Left lung (tissue), 10 donors: ENCODE measurements around the gene TSPO2. TPM values are rescaled to one million over a fixed set of nuclear protein-coding genes. Genes with fewer than 3 reads are reported as not detected.

Source experiments
- ATAC-seq: fragments of 200-7000 bp; cut with Tn5 transposase; one replicate; pipeline ENCODE4 v1.9.1; 2020; ENCODE audit warnings: moderate library complexity
- DNase-seq, 4 donors: peaks; one replicate each; pipeline ENCODE4 v3.0.0-alpha.2; 2013 to 2020
- H3K27ac ChIP-seq, 2 donors: fragments of 200-600 bp; sonication (generic) in 1 of 2; one replicate each; pipeline versions ENCODE4 v1.5.0 to v1.8.0; 2020 to 2021
- H3K27me3 ChIP-seq, 2 donors: fragments of 200-600 bp; sonication (generic) in 1 of 2; one replicate each; pipeline versions ENCODE4 v1.5.0 to v1.8.0; 2020 to 2021
- H3K36me3 ChIP-seq, 2 donors: fragments of 200-600 bp; sonication (generic) in 1 of 2; one replicate each; pipeline versions ENCODE4 v1.5.0 to v1.8.0; 2020 to 2021
- H3K4me1 ChIP-seq, 2 donors: fragments of 200-600 bp; one replicate each; pipeline ENCODE4 v1.8.0; 2021
- H3K4me3 ChIP-seq, 2 donors: fragments of 200-600 bp; sonication (generic) in 1 of 2; one replicate each; pipeline versions ENCODE4 v1.5.0 to v1.8.0; 2020 to 2021; ENCODE audit warnings: mild to moderate bottlenecking in 1 of 2
- H3K9me3 ChIP-seq, 2 donors: fragments of 200-600 bp; sonication (generic) in 1 of 2; one replicate each; pipeline versions ENCODE4 v1.5.0 to v1.8.0; 2020 to 2021
- intact Hi-C, 2 donors: fragments of 100-400 bp; cut with DNase I; formaldehyde crosslinking; loops; one replicate each; pipeline versions ENCODE4 v1.11.2 to v1.14.2; 2022
- polyA plus RNA-seq, 6 donors: library from polyadenylated mRNA; unstranded; fragments of 120-200 nt; gene quantifications; one replicate each; pipeline ENCODE4 v1.2.1, GENCODE V29; 2013; ENCODE audit not compliant: insufficient read length in 6 of 6
- total RNA-seq, 2 donors: library from RNA; stranded (reverse); fragmentation: NEBNext Ultra II Directional; extraction: Animal tissue kit (Norgen Biotek cat#: 25700); gene quantifications; one replicate each; pipeline ENCODE4 v1.2.1, GENCODE V29; 2021
- TF ChIP-seq, protein P1 (sequence below), 2 donors: fragments of 200-600 bp; sonication (generic) in 1 of 2; IDR thresholded peaks; one replicate each; pipeline versions ENCODE4 v1.5.0 to v1.8.0; 2021; ENCODE audit warnings: antibody characterized with exemption in 2 of 2
- donor health status: DM: no; HTN: yes; CAD: no.
- donor health status: DM: no; HTN: no; CAD: no.

Gene TSPO2
- total and polyA plus RNA-seq, 8 donors: 0.52 to 1.5 (median 1.1) TPM; not detected in 2

DNA sequence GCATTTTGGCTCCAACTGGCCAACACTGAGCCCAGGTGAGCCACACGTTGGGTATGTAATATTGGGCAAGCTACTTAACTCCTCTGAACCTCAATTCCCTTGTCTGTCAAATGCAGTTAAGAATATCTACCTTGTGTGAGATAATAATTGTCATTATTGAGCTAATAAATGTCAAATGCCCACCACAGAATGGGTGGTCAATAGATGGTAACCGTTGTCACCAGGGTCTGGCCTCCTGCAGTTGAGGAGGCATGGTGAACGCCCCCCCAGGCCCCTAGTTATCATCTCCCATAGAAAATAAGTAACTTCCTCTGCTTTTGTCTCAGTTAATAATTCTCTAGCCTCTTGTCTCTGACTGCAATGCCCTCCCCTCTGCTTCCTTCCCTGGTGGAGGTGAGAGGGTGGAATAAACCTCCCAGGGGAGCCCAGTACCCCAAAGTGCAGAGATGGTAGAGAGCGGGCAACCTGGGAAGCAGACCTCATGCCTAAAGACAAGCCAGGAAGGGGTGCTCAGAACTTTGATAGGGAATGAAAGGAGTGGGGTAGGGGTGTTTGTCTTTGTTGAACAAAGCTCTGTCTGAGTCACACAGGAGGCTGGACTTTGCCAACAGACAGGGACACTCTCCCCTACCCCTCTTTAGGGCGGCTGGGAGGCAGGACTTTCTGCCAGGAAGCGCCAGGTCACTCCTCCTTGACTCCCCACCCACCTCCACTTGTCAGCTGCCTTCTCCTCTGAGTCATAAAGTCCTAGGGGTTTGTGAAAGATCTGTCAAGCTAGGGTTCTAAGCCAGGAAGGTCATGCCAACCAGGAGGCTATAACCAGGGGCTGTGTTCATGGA is 1.9 kb upstream of the TSPO2 start:
- ATAC-seq (peak; percentile 68), DNase-seq (peak in 1 of 4 donors; percentile 75)
- H3K27ac ChIP-seq: peak overlapping the region; percentile 41 to 56
- no peaks in the 10 kb centered on the region for H3K36me3 ChIP-seq
- intact Hi-C loops: no loop called here
- H3K4me1 ChIP-seq: no peaks in the 10 kb centered on the region
- TF ChIP-seq, protein P1, sequence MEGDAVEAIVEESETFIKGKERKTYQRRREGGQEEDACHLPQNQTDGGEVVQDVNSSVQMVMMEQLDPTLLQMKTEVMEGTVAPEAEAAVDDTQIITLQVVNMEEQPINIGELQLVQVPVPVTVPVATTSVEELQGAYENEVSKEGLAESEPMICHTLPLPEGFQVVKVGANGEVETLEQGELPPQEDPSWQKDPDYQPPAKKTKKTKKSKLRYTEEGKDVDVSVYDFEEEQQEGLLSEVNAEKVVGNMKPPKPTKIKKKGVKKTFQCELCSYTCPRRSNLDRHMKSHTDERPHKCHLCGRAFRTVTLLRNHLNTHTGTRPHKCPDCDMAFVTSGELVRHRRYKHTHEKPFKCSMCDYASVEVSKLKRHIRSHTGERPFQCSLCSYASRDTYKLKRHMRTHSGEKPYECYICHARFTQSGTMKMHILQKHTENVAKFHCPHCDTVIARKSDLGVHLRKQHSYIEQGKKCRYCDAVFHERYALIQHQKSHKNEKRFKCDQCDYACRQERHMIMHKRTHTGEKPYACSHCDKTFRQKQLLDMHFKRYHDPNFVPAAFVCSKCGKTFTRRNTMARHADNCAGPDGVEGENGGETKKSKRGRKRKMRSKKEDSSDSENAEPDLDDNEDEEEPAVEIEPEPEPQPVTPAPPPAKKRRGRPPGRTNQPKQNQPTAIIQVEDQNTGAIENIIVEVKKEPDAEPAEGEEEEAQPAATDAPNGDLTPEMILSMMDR (IDR thresholded peaks at IDR 0.05): no peak
- no peaks in the 10 kb centered on the region for H3K27me3 ChIP-seq
- H3K9me3 ChIP-seq: no peaks in the 10 kb centered on the region
- no peak overlapping the region for H3K4me3 ChIP-seq

DNA sequence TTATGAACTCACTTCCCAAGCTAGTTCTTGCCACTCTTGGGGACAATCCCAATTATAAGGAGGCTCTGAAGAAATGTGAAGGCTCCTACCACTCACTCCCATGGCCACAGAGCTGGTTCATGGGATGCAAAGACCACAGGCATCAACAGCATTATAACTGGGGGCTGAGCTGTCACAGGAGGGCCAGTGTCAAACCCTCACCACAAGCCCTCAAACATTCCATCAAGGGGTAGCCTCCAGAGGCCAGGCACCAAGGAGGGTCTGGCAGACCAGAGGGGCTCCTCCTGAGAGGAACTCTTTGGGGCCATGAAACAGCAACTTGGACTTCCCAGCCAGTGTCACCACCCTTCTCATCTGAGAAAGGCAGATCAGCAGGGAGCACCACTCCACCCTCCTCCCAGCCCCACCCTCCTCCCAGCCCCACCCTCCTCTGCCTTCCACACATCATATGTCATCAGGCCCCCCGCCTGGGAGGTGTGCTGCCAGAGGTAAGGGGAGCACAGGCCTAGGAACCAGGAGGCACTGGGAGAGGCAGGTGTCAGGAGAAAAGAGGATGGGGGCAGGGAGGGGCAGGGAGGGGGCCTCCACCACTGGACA is 1.2 kb upstream of the TSPO2 start:
- intact Hi-C loops: no loop called here
- H3K27ac ChIP-seq: peak overlapping the region in 1 of 2 donors; percentile 56

DNA sequence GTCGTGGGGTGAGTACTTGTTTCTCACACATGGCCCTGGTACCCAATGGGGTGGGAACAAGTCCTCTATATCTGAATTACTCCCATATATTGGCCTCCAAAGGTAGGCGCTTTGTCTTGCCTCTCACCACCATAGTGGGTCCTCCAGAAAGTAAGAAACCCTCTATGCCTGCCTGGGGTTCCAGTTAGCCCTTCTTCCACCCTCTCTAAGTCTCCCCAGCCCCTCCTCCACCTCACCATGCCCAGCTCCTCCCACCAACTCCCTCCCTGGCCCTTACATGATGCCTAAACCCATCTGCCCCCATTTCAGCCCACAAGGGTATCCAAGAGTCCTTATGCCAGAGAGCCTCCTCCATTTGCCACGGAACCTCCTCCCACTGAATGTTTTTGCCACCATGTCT is 884 bp downstream of the TSPO2 start:
- TF ChIP-seq, protein P1 (IDR thresholded peaks at IDR 0.05): no peak
- no peak overlapping the region for H3K27ac ChIP-seq
- DNase-seq: no peak
- H3K9me3 ChIP-seq: no peaks in the 10 kb centered on the region
- no peaks in the 10 kb centered on the region for H3K4me1 ChIP-seq
- intact Hi-C loops: no loop called here
- ATAC-seq: no peak
- no peaks in the 10 kb centered on the region for H3K27me3 ChIP-seq
- H3K36me3 ChIP-seq: no peaks in the 10 kb centered on the region
- no peak overlapping the region for H3K4me3 ChIP-seq

More for the DNA sequence above, 1.2 kb upstream of the TSPO2 start:
- TF ChIP-seq, protein P1 (IDR thresholded peaks at IDR 0.05): no peak
- no peaks in the 10 kb centered on the region for H3K36me3 ChIP-seq
- H3K4me1 ChIP-seq: no peaks in the 10 kb centered on the region
- H3K9me3 ChIP-seq: no peaks in the 10 kb centered on the region
- DNase-seq (no peak), ATAC-seq (no peak)
- H3K27me3 ChIP-seq: no peaks in the 10 kb centered on the region
- no peak overlapping the region for H3K4me3 ChIP-seq

DNA sequence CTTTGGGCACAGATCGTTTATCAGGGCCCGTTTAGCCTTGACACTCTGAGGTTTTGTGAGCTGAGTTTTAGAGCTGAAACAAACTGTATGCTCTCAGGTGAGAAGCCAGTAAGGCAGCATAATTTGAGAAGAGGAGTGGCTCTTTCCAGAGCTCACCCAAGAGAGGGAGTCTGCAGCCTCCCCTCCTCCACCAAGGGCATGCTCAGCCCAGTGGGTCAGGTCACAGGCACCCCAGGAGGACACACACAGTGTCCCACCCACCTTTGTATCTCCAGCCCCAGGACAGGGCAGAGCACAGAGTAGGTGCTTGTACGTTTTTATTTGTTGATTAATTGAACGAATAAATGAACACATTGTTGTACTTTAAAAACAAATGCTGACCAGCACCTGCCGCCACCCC is 3.4 kb downstream of the TSPO2 start:
- H3K27me3 ChIP-seq: no peaks in the 10 kb centered on the region
- ATAC-seq: no peak
- no peaks in the 10 kb centered on the region for H3K36me3 ChIP-seq
- no peaks in the 10 kb centered on the region for H3K4me1 ChIP-seq
- H3K4me3 ChIP-seq: no peak overlapping the region
- no peaks in the 10 kb centered on the region for H3K9me3 ChIP-seq
- DNase-seq: no peak
- H3K27ac ChIP-seq: no peak overlapping the region
- intact Hi-C loops: no loop called here
- TF ChIP-seq, protein P1 (IDR thresholded peaks at IDR 0.05): no peak

DNA sequence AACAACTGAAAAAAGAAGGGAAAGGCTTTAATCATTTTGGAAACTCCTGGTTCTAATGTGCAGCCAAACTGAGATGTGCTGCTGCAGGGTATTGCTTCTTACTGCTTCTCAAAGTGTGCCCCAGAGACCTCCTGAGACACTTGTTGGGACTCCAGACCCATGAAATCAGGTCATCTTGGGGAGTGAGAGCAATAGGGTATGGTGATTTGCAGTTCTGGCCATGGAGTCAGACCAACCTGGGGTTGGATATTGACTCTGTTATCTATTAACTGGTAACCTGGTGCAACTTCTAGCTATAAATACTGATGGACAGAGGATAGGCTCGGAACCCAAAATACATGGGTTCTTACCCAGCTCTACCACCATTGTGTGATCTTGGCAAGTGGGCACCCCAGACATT is 3.8 kb downstream of the TSPO2 start:
- Histone ChIP-seq H3K27me3 (no peaks in the 10 kb centered on the region), H3K4me3 (no peak overlapping the region), H3K36me3 (no peaks in the 10 kb centered on the region), H3K27ac (no peak overlapping the region), H3K9me3 (no peaks in the 10 kb centered on the region), H3K4me1 (no peaks in the 10 kb centered on the region)
- intact Hi-C loops: no loop called here
- DNase-seq (no peak), ATAC-seq (no peak)
- TF ChIP-seq, protein P1 (IDR thresholded peaks at IDR 0.05): no peak
